H9 (cell line): ENCODE measurements around the gene RAI2. TPM values are rescaled to one million over a fixed set of nuclear protein-coding genes. Genes with fewer than 3 reads are reported as not detected.

Source experiments
- DNase-seq: peaks from one replicate; pipeline ENCODE4 v3.0.0-alpha.2; 2017
- H2AFZ ChIP-seq: one replicate; pipeline ENCODE4 v1.6.1; 2013; ENCODE audit warnings: mild to moderate bottlenecking, low read length, control low read depth, moderate library complexity
- H2AK5ac ChIP-seq: 2 replicates; pipeline ENCODE4 v1.6.1; 2013; ENCODE audit warnings: low read length, control low read depth, mixed read lengths; ENCODE audit not compliant: insufficient read length
- H2BK120ac ChIP-seq: one replicate; pipeline ENCODE4 v1.6.1; 2013; ENCODE audit warnings: low read depth, mild to moderate bottlenecking, low read length, control low read depth, inconsistent platforms; ENCODE audit not compliant: poor library complexity, severe bottlenecking
- H2BK12ac ChIP-seq: 2 replicates; pipeline ENCODE4 v1.6.1; 2013; ENCODE audit warnings: low read length, control low read depth, mixed read lengths, low read depth; ENCODE audit not compliant: insufficient read length
- H2BK15ac ChIP-seq: 2 replicates; pipeline ENCODE4 v1.6.1; 2013; ENCODE audit warnings: low read depth, low read length, control low read depth
- H2BK20ac ChIP-seq: one replicate; pipeline ENCODE4 v1.6.1; 2013; ENCODE audit warnings: low read depth, mild to moderate bottlenecking, low read length, control low read depth, inconsistent platforms; ENCODE audit not compliant: poor library complexity, severe bottlenecking
- H2BK5ac ChIP-seq: 2 replicates; pipeline ENCODE4 v1.6.1; 2013; ENCODE audit warnings: low read length, control low read depth, mixed read lengths; ENCODE audit not compliant: insufficient read length
- H3K14ac ChIP-seq: 2 replicates; pipeline ENCODE4 v1.6.1; 2013; ENCODE audit warnings: low read length, control low read depth; ENCODE audit not compliant: insufficient read depth
- H3K18ac ChIP-seq: 2 replicates; pipeline ENCODE4 v1.6.1; 2013; ENCODE audit warnings: low read depth, mild to moderate bottlenecking, mixed read lengths, low read length, control low read depth; ENCODE audit not compliant: insufficient read length
- H3K23ac ChIP-seq: 2 replicates; pipeline ENCODE4 v1.6.1; 2013; ENCODE audit warnings: low read length, control low read depth, mixed read lengths, low read depth; ENCODE audit not compliant: insufficient read length
- H3K23me2 ChIP-seq: 2 replicates; pipeline ENCODE4 v1.6.1; 2013; ENCODE audit warnings: low read depth, mild to moderate bottlenecking, mixed read lengths, low read length, control low read depth; ENCODE audit not compliant: insufficient read length, poor library complexity, severe bottlenecking
- H3K27ac ChIP-seq: 2 replicates; pipeline ENCODE4 v1.5.1; 2013; ENCODE audit warnings: low read length, control low read depth, mixed read lengths, low read depth; ENCODE audit not compliant: insufficient read length
- H3K27me3 ChIP-seq: 2 replicates; pipeline ENCODE4 v1.6.1; 2013; ENCODE audit warnings: low read length, control low read depth, inconsistent platforms; ENCODE audit not compliant: insufficient read depth
- H3K4ac ChIP-seq: 2 replicates; pipeline ENCODE4 v1.6.1; 2013; ENCODE audit warnings: low read depth, mild to moderate bottlenecking, control low read depth, inconsistent platforms, low read length, moderate library complexity
- H3K4me1 ChIP-seq: 2 replicates; pipeline ENCODE4 v1.6.1; 2013; ENCODE audit warnings: low read length, control low read depth, inconsistent platforms; ENCODE audit not compliant: insufficient read depth
- H3K4me2 ChIP-seq: 2 replicates; pipeline ENCODE4 v1.6.1; 2013; ENCODE audit warnings: low read length, control low read depth, mixed read lengths; ENCODE audit not compliant: insufficient read length, insufficient read depth
- H3K56ac ChIP-seq: 2 replicates; pipeline ENCODE4 v1.6.1; 2013; ENCODE audit warnings: low read depth, mild to moderate bottlenecking, mixed read lengths, low read length, control low read depth; ENCODE audit not compliant: insufficient read length
- H3K79me1 ChIP-seq: 2 replicates; pipeline ENCODE4 v1.6.1; 2013; ENCODE audit warnings: low read depth, mild to moderate bottlenecking, moderate library complexity, low read length, control low read depth, inconsistent platforms; ENCODE audit not compliant: insufficient read depth, poor library complexity, severe bottlenecking
- H3K79me2 ChIP-seq: 2 replicates; pipeline ENCODE4 v1.6.1; 2013; ENCODE audit warnings: low read length, control low read depth, inconsistent platforms; ENCODE audit not compliant: insufficient read depth
- H3K9ac ChIP-seq: 2 replicates; pipeline ENCODE4 v1.6.1; 2013; ENCODE audit warnings: low read length, control low read depth, mixed read lengths; ENCODE audit not compliant: insufficient read length; ENCODE audit errors: extremely low read depth
- H3K9me3 ChIP-seq: one replicate; pipeline ENCODE4 v1.6.1; 2013; ENCODE audit warnings: low read depth, low read length, inconsistent platforms; ENCODE audit not compliant: control insufficient read depth
- H3T11ph ChIP-seq: one replicate; pipeline ENCODE4 v1.6.1; 2013; ENCODE audit warnings: mild to moderate bottlenecking, low read length, control low read depth, inconsistent platforms
- H4K20me1 ChIP-seq: one replicate; pipeline ENCODE4 v1.6.1; 2013; ENCODE audit not compliant: control insufficient read depth, insufficient read length, insufficient read depth
- H4K5ac ChIP-seq: 2 replicates; pipeline ENCODE4 v1.6.1; 2013; ENCODE audit warnings: low read depth, mild to moderate bottlenecking, mixed read lengths, low read length, control low read depth; ENCODE audit not compliant: insufficient read length
- H4K8ac ChIP-seq: replicated peaks from 2 replicates; pipeline ENCODE4 v1.6.1; 2013; ENCODE audit warnings: low read length, control low read depth, mixed read lengths, low read depth; ENCODE audit not compliant: insufficient read length
- H4K91ac ChIP-seq: 2 replicates; pipeline ENCODE4 v1.6.1; 2013; ENCODE audit warnings: low read depth, mild to moderate bottlenecking, moderate library complexity, mixed read lengths, low read length, control low read depth; ENCODE audit not compliant: insufficient read length
- H3K27ac Mint-ChIP-seq, 3 experiments: 2 replicates in 2 of 3; 3 replicates in 1 of 3; pipeline ENCODE4 v1.8.0; 2020 to 2021; ENCODE audit warnings: mixed read lengths in 3 of 3, mild to moderate bottlenecking in 1 of 3, moderate library complexity in 1 of 3
- H3K27me3 Mint-ChIP-seq: 2 replicates; pipeline ENCODE4 v1.8.0; 2021; ENCODE audit warnings: low read depth, mild to moderate bottlenecking, moderate library complexity, mixed read lengths
- H3K36me3 Mint-ChIP-seq, 3 experiments: 2 replicates in 2 of 3; 3 replicates in 1 of 3; pipeline ENCODE4 v1.8.0; 2020 to 2021; ENCODE audit warnings: low read depth in 3 of 3, mixed read lengths in 3 of 3; ENCODE audit not compliant: insufficient read depth in 1 of 3
- H3K4me1 Mint-ChIP-seq, 2 experiments: 2 replicates each; pipeline ENCODE4 v1.8.0; 2020; ENCODE audit warnings: mixed read lengths in 2 of 2
- H3K4me3 Mint-ChIP-seq, 2 experiments: 2 replicates in 1 of 2; 3 replicates in 1 of 2; pipeline ENCODE4 v1.8.0; 2020 to 2021; ENCODE audit warnings: mild to moderate bottlenecking in 2 of 2, mixed read lengths in 2 of 2, moderate library complexity in 1 of 2
- H3K9me3 Mint-ChIP-seq, 2 experiments: 2 replicates in 1 of 2; 3 replicates in 1 of 2; pipeline ENCODE4 v1.8.0; 2020; ENCODE audit warnings: mild to moderate bottlenecking in 2 of 2, mixed read lengths in 2 of 2, moderate library complexity in 1 of 2
- CTCF ChIP-seq: fragments of 200-600 bp; sonication (generic); conservative IDR thresholded peaks from 3 replicates; pipeline ENCODE4 v1.8.0; 2021; ENCODE audit warnings: antibody characterized with exemption, mild to moderate bottlenecking
- WGBS: extraction: QIAGEN DNeasy Blood & Tissue Kit; methylation state at CpG from one replicate; pipeline ENCODE4 v1.1.7; 2013; ENCODE audit warnings: missing lambda C conversion rate, low lambda C conversion rate, mixed read lengths; ENCODE audit not compliant: insufficient read length; ENCODE audit errors: extremely low coverage; 5-methylcytosine and 5-hydroxymethylcytosine counted together
- total RNA-seq: library from RNA; stranded (reverse); gene quantifications from 2 replicates; pipeline ENCODE4 v1.2.1, GENCODE V29; 2021

The RAI2 gene
- total RNA-seq, 1 experiment from 2014 or later: 0.72 TPM

- no peak for DNase-seq
- TF ChIP-seq CTCF: no peak
- peaks cover 4 to 5% of the 10 kb centered on the region in 2 experiments; a peak in 1 of 4 replicates for H3K4me1 Mint-ChIP-seq
- Histone ChIP-seq H3K4ac (no peak overlapping the region), H2BK15ac (no peak overlapping the region), H4K5ac (no peak overlapping the region), H3K9ac (no peak overlapping the region), H3K4me1 (no peaks in the 10 kb centered on the region), H3K9me3 (peaks cover 3% of the 10 kb centered on the region), H4K20me1 (no peaks in the 10 kb centered on the region), H3K18ac (no peak overlapping the region), H2BK5ac (no peak overlapping the region), H3T11ph (no peak overlapping the region), H3K27me3 (no peaks in the 10 kb centered on the region), H2AFZ (no peak overlapping the region), H2BK20ac (no peak overlapping the region), H3K79me1 (no peaks in the 10 kb centered on the region), H3K27ac (no peak overlapping the region), H3K14ac (no peak overlapping the region), H3K23ac (no peak overlapping the region), H2BK12ac (no peak overlapping the region), H2AK5ac (no peak overlapping the region), H4K91ac (no peak overlapping the region), H3K4me2 (no peak overlapping the region), H3K23me2 (no peaks in the 10 kb centered on the region), H4K8ac (no peak overlapping the region), H3K56ac (no peak overlapping the region), H3K79me2 (no peaks in the 10 kb centered on the region), H2BK120ac (no peak overlapping the region)
- no peaks in the 10 kb centered on the region; a peak in 1 of 7 replicates for H3K36me3 Mint-ChIP-seq
- WGBS: no CpG with 5 or more reads among the region's 3 CpGs
- H3K27ac Mint-ChIP-seq: no peak overlapping the region
- H3K4me3 Mint-ChIP-seq: no peak overlapping the region; a peak in 1 of 5 replicates
- peaks cover 36 to 59% of the 10 kb centered on the region in 2 experiments for H3K9me3 Mint-ChIP-seq
- H3K27me3 Mint-ChIP-seq: peaks cover 6% of the 10 kb centered on the region
Observed at GRCh38 chrX:17814059-17814458, 47.0 kb downstream of the RAI2 start.
